Kidney epithelial cell (primary cell): ENCODE data around the gene LIPC. TPM values are rescaled to one million over a fixed set of nuclear protein-coding genes. Genes with fewer than 3 reads are reported as not detected.

ENCODE experiments used
- DNase-seq: peaks from one replicate; pipeline ENCODE4 v3.0.0-alpha.2; 2010; ENCODE audit warnings: low read depth
- H3K27me3 ChIP-seq: 2 replicates; pipeline ENCODE4 v1.6.0; 2011; ENCODE audit warnings: low read length; ENCODE audit not compliant: control insufficient read depth, insufficient read depth
- H3K36me3 ChIP-seq: 2 replicates; pipeline ENCODE4 v1.5.1; 2011; ENCODE audit warnings: low read length; ENCODE audit not compliant: control insufficient read depth, insufficient read depth
- H3K4me3 ChIP-seq: 2 replicates; pipeline ENCODE4 v1.5.1; 2011; ENCODE audit warnings: low read depth, mild to moderate bottlenecking, control low read depth, low read length
- CTCF ChIP-seq: IDR thresholded peaks from 2 replicates; pipeline ENCODE4 v1.5.1; 2011; ENCODE audit warnings: mild to moderate bottlenecking, moderate library complexity, low read length, control low read depth, inconsistent platforms; ENCODE audit not compliant: insufficient read depth, poor library complexity, severe bottlenecking
- total RNA-seq: library from RNA; depleted of rRNA; stranded (reverse); fragments of >200 nt; gene quantifications from 2 replicates; pipeline ENCODE4 v1.2.3, GENCODE V29; 2015

LIPC gene
- total RNA-seq, 1 donor from 2014 or later = 1.3 TPM

- Histone ChIP-seq H3K4me3 (no peak overlapping the region), H3K36me3 (peaks cover 1% of the 10 kb centered on the region), H3K27me3 (no peaks in the 10 kb centered on the region)
- TF ChIP-seq CTCF = no peak
- no peak for DNase-seq
Observed at GRCh38 chr15:58495891-58496408, 64.2 kb downstream of the LIPC start.

GRCh38 chr15:58497046-58497785 is 65.4 kb downstream of the LIPC start:
- no peak for TF ChIP-seq CTCF

GRCh38 chr15:58498821-58499580 is 67.2 kb downstream of the LIPC start:
- no peak for TF ChIP-seq CTCF
- peaks cover 1% of the 10 kb centered on the region for H3K36me3 ChIP-seq
- peak; percentile 93 for DNase-seq
- H3K4me3 ChIP-seq = no peak overlapping the region
- H3K27me3 ChIP-seq = no peaks in the 10 kb centered on the region

More at GRCh38 chr15:58497046-58497785, 65.4 kb downstream of the LIPC start:
- no peak for DNase-seq
- H3K27me3 ChIP-seq = no peaks in the 10 kb centered on the region
- H3K36me3 ChIP-seq = peaks cover 1% of the 10 kb centered on the region
- H3K4me3 ChIP-seq = no peak overlapping the region

- no peak for DNase-seq
- no peaks in the 10 kb centered on the region for H3K36me3 ChIP-seq
- no peak for TF ChIP-seq CTCF
Observed at GRCh38 chr15:58501006-58501405, 69.2 kb downstream of the LIPC start.

GRCh38 chr15:58501636-58502188 is 69.9 kb downstream of the LIPC start:
- no peak for TF ChIP-seq CTCF
- Histone ChIP-seq H3K27me3 (no peaks in the 10 kb centered on the region), H3K4me3 (no peak overlapping the region), H3K36me3 (no peaks in the 10 kb centered on the region)
- DNase-seq = no peak

More at GRCh38 chr15:58501006-58501405, 69.2 kb downstream of the LIPC start:
- no peaks in the 10 kb centered on the region for H3K27me3 ChIP-seq
- no peak overlapping the region for H3K4me3 ChIP-seq
